Transverse colon (tissue), 4 donors: ENCODE data around the gene TMEM233.

Experiments used
- CTCF ChIP-seq, 5 experiments: fragments of 200-600 bp in 3 of 5; fragments of 450-650 bp in 2 of 5; sonication (generic) in 3 of 5; IDR thresholded peaks; 1 replicate in 2 of 5; 2 replicates in 3 of 5; pipeline ENCODE4 v1.5.1; 2016 to 2017; ENCODE audit warnings: antibody characterized with exemption in 5 of 5, inconsistent platforms in 3 of 5, mild to moderate bottlenecking in 2 of 5, moderate library complexity in 1 of 5
- POLR2A ChIP-seq: fragments of 450-650 bp; IDR thresholded peaks from one replicate; pipeline ENCODE4 v1.6.1; 2016; ENCODE audit warnings: antibody characterized with exemption, mild to moderate bottlenecking, moderate library complexity
- POLR2AphosphoS5 ChIP-seq, 3 donors: sonication (generic); formaldehyde crosslinking; IDR thresholded peaks; one replicate each; pipeline ENCODE4 v1.6.1; 2016; ENCODE audit warnings: antibody characterized with exemption in 3 of 3

GRCh38 chr12:119681111-119681510, 87.5 kb downstream of the TMEM233 start:
- TF ChIP-seq POLR2AphosphoS5 (IDR thresholded peaks at IDR 0.05) (peak in 2 of 3 donors; percentile 49 to 67), POLR2A (peak; percentile 40), CTCF (IDR thresholded peaks at IDR 0.05) (no peak)
